Measurements from ENCODE around the gene RBM20.

DNA sequence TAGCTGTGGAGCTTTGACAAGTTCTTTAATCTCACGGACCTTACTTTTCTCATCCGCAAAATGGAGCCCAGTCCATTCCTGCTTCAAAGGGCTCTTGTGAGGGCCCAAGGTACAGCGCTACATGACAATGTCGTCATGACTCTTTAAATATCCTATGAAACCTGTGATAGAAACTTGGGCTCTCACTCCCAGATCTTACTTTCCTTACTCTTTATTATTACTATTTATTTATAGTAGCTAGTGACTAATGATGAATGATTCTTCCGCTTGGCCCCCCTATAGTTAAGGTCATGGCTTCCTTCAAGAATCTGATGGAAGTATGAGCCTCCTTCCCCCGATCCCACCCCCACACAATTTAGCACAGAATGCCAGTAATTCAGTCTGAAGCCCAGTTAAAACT, 41.9 kb downstream of the RBM20 start:
- TF ChIP-seq CTCF (IDR thresholded peaks at IDR 0.05), result no peak
- TF ChIP-seq POLR2AphosphoS5 (IDR thresholded peaks at IDR 0.05), result no peak

Measured in breast epithelium (tissue), 3 donors.